A673 (cell line): ENCODE data around the gene RALGAPA1.

Experiments used
- EZH2 ChIP-seq: fragments of 200-600 bp; sonication (generic); IDR thresholded peaks from 2 replicates; pipeline ENCODE4 v1.6.1; 2017; ENCODE audit warnings: borderline replicate concordance, low read depth, mild to moderate bottlenecking, mixed read lengths, antibody characterized with exemption, low read length; ENCODE audit not compliant: poor library complexity, severe bottlenecking
- TF ChIP-seq, protein P1 (sequence below): fragments of 300-800, 200-600 bp; sonication (generic); conservative IDR thresholded peaks from 2 replicates; pipeline ENCODE4 v1.5.1; 2017; ENCODE audit warnings: low read depth, mild to moderate bottlenecking, antibody characterized with exemption, low read length, moderate library complexity, mixed read lengths

DNA sequence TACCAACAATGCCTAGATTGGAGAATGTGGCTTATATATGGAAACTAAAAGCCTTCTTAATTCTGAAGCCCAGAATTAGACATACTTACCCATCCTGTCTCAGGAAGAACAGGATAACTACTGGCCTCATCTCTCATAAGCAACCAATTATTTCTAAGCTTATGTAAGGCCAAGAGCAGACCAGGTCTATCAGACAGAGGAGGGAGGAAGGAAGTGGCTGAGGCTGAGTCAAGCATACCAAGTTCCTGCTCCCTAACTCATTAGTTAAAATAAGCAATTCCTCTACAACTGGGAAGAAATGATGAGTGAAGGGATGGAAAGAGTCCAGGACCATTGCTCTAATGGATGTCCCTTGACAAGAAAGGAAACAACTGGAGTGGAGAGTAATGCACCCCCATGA lies 302.2 kb downstream of the RALGAPA1 start:
- TF ChIP-seq, protein P1, sequence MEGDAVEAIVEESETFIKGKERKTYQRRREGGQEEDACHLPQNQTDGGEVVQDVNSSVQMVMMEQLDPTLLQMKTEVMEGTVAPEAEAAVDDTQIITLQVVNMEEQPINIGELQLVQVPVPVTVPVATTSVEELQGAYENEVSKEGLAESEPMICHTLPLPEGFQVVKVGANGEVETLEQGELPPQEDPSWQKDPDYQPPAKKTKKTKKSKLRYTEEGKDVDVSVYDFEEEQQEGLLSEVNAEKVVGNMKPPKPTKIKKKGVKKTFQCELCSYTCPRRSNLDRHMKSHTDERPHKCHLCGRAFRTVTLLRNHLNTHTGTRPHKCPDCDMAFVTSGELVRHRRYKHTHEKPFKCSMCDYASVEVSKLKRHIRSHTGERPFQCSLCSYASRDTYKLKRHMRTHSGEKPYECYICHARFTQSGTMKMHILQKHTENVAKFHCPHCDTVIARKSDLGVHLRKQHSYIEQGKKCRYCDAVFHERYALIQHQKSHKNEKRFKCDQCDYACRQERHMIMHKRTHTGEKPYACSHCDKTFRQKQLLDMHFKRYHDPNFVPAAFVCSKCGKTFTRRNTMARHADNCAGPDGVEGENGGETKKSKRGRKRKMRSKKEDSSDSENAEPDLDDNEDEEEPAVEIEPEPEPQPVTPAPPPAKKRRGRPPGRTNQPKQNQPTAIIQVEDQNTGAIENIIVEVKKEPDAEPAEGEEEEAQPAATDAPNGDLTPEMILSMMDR: no peak
- TF ChIP-seq EZH2: no peak
